GM19240 (cell line): ENCODE measurements around the gene CDK9.
A peak's percentile ranks its signal among the peaks of the same experiment; 100 is the strongest.
"Not testable (repeated sequence)": the region's sequence is repeated elsewhere in the genome, so short reads cannot be mapped to it uniquely, and the experiment has no call there.

Experiments used
- DNase-seq: peaks from one replicate; pipeline ENCODE4 v3.0.0; 2011; ENCODE audit warnings: low spot score; ENCODE audit not compliant: insufficient read length

Gene CDK9

GRCh38 chr9:127785933-127786772 lies at the start of gene CDK9:
Gene CDK9 (plus strand): TSS chr9:127786034. CDS start chr9:127786149, 115 bp downstream.
- DNase-seq = peak; percentile 88

- no peak for DNase-seq
Observed at GRCh38 chr9:127738666-127739065, 47.2 kb upstream of the CDK9 start.

GRCh38 chr9:127739614-127740330 lies 46.1 kb upstream of the CDK9 start:
- DNase-seq = no peak

GRCh38 chr9:127741831-127742434 lies 43.9 kb upstream of the CDK9 start:
- DNase-seq = no peak

GRCh38 chr9:127742435-127743088 lies 43.3 kb upstream of the CDK9 start:
- no peak for DNase-seq

- DNase-seq = no peak
Observed at GRCh38 chr9:127744398-127745110, 41.3 kb upstream of the CDK9 start.

GRCh38 chr9:127746959-127747569 lies 38.8 kb upstream of the CDK9 start:
- no peak for DNase-seq

GRCh38 chr9:127749090-127749787 lies 36.6 kb upstream of the CDK9 start:
- no peak for DNase-seq

GRCh38 chr9:127751269-127752054 lies 34.4 kb upstream of the CDK9 start:
- no peak for DNase-seq

GRCh38 chr9:127753148-127753547 lies 32.7 kb upstream of the CDK9 start:
- DNase-seq = no peak

- DNase-seq = no peak
Observed at GRCh38 chr9:127753622-127754021, 32.2 kb upstream of the CDK9 start.

GRCh38 chr9:127754099-127755060 lies 31.5 kb upstream of the CDK9 start:
- no peak for DNase-seq

- DNase-seq = no peak
Observed at GRCh38 chr9:127755061-127756060, 30.5 kb upstream of the CDK9 start.

- DNase-seq = no peak
Observed at GRCh38 chr9:127756233-127756632, 29.6 kb upstream of the CDK9 start.

GRCh38 chr9:127756776-127757175 lies 29.1 kb upstream of the CDK9 start:
- not testable (repeated sequence) for DNase-seq

GRCh38 chr9:127758843-127759242 lies 27.0 kb upstream of the CDK9 start:
- no peak for DNase-seq

- DNase-seq = no peak
Observed at GRCh38 chr9:127761061-127761460, 24.8 kb upstream of the CDK9 start.
